ENCODE data around the gene MCCC2. TPM values are rescaled to one million over a fixed set of nuclear protein-coding genes. Genes with fewer than 3 reads are reported as not detected.
A peak's percentile ranks its signal among the peaks of the same experiment; 100 is the strongest.

MCCC2 gene
- total and polyA plus RNA-seq, 2 of the 13 experiments (the other 11 are each of a cell fraction or from before 2014, with no cell fraction given), result 44.8 to 83.6 TPM

GRCh38 chr5:71586052-71586940 is 844 bp upstream of the MCCC2 start (continued):
- TF ChIP-seq HDAC1 (CRISPR knock-in tag; IDR thresholded peaks at IDR 0.05) (no peak), ZSCAN9 (CRISPR knock-in tag; IDR thresholded peaks at IDR 0.05; ENCODE audit: borderline replicate concordance) (0 out of 2 replicates have a peak, but pooled peaks have one; percentile 16), RFXANK (CRISPR knock-in tag; IDR thresholded peaks at IDR 0.05) (0 out of 2 replicates have a peak, but pooled peaks have one; percentile 12), ZFP82 (CRISPR knock-in tag; IDR thresholded peaks at IDR 0.05; ENCODE audit: borderline replicate concordance) (0 out of 2 replicates have a peak, but pooled peaks have one; percentile 9), ZIK1 (CRISPR knock-in tag; IDR thresholded peaks at IDR 0.05; ENCODE audit: borderline replicate concordance, low read depth) (0 out of 2 replicates have a peak, but pooled peaks have one; percentile 9), ELF3 (CRISPR knock-in tag; IDR thresholded peaks at IDR 0.05) (no peak), PPARG (CRISPR knock-in tag; conservative IDR thresholded peaks at IDR 0.05) (0 out of 2 replicates have a peak, but pooled peaks have one; percentile 4), NFYB (CRISPR knock-in tag; IDR thresholded peaks at IDR 0.05) (peak; percentile 82), ISL2 (CRISPR knock-in tag; IDR thresholded peaks at IDR 0.05) (0 out of 2 replicates have a peak, but pooled peaks have one; percentile 13), NCOR1 (IDR thresholded peaks at IDR 0.05; ENCODE audit: borderline replicate concordance, low read length) (peak; percentile 50; the same call in 1 of the 2 replicates), ZBTB2 (CRISPR knock-in tag; IDR thresholded peaks at IDR 0.05; ENCODE audit: low read depth) (no peak), ZBTB34 (CRISPR knock-in tag; IDR thresholded peaks at IDR 0.05) (peak; percentile 3; the same call in 1 of the 2 replicates), NFYC (CRISPR knock-in tag; IDR thresholded peaks at IDR 0.05) (peak; percentile 75), ZNF292 (CRISPR knock-in tag; IDR thresholded peaks at IDR 0.05; ENCODE audit: borderline replicate concordance, low read depth) (0 out of 2 replicates have a peak, but pooled peaks have one; percentile 13), PITX1 (CRISPR knock-in tag; IDR thresholded peaks at IDR 0.05) (peak; percentile 53; the same call in 1 of the 2 replicates), RXRB (CRISPR knock-in tag; IDR thresholded peaks at IDR 0.05; ENCODE audit: borderline replicate concordance) (no peak), RARA (CRISPR knock-in tag; IDR thresholded peaks at IDR 0.05) (0 out of 2 replicates have a peak, but pooled peaks have one; percentile 5), ZSCAN30 (CRISPR knock-in tag; IDR thresholded peaks at IDR 0.05) (no peak), ZC3H4 (CRISPR knock-in tag; IDR thresholded peaks at IDR 0.05; ENCODE audit: borderline replicate concordance) (peak; percentile 24; the same call in 1 of the 2 replicates), BRD4 (CRISPR knock-in tag; IDR thresholded peaks at IDR 0.05) (peak; percentile 45; the same call in 1 of the 2 replicates)
- TF ChIP-seq, protein P1, sequence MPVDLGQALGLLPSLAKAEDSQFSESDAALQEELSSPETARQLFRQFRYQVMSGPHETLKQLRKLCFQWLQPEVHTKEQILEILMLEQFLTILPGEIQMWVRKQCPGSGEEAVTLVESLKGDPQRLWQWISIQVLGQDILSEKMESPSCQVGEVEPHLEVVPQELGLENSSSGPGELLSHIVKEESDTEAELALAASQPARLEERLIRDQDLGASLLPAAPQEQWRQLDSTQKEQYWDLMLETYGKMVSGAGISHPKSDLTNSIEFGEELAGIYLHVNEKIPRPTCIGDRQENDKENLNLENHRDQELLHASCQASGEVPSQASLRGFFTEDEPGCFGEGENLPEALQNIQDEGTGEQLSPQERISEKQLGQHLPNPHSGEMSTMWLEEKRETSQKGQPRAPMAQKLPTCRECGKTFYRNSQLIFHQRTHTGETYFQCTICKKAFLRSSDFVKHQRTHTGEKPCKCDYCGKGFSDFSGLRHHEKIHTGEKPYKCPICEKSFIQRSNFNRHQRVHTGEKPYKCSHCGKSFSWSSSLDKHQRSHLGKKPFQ (CRISPR knock-in tag; IDR thresholded peaks at IDR 0.05; ENCODE audit: insufficient replicate concordance), result peak; percentile 59

All from HepG2 (cell line).